Measurements from ENCODE around the gene TRIM8.

TRIM8 gene

GRCh38 chr10:102645741-102646609, 1.7 kb downstream of the TRIM8 start:
- DNase-seq, result peak; percentile 95 to 96
- TF ChIP-seq POLR2A (IDR thresholded peaks at IDR 0.05; ENCODE audit: low read length) (peak; percentile 79), GATA1 (IDR thresholded peaks at IDR 0.05; ENCODE audit: low read depth, low read length) (no peak)

- peak; percentile 43 to 49 for DNase-seq
- TF ChIP-seq POLR2A (IDR thresholded peaks at IDR 0.05; ENCODE audit: low read length) (no peak), GATA1 (IDR thresholded peaks at IDR 0.05; ENCODE audit: low read depth, low read length) (no peak)
These were observed 2.5 kb downstream of the TRIM8 start for GRCh38 chr10:102646610-102647442.

- no peak for TF ChIP-seq GATA1 (IDR thresholded peaks at IDR 0.05; ENCODE audit: low read depth, low read length)
- no peak for TF ChIP-seq POLR2A (IDR thresholded peaks at IDR 0.05; ENCODE audit: low read length)
- DNase-seq, result no peak
These were observed 3.4 kb downstream of the TRIM8 start for GRCh38 chr10:102647443-102648268.

- TF ChIP-seq GATA1 (IDR thresholded peaks at IDR 0.05; ENCODE audit: low read depth, low read length), result no peak
- no peak for TF ChIP-seq POLR2A (IDR thresholded peaks at IDR 0.05; ENCODE audit: low read length)
- DNase-seq, result no peak
These were observed 4.1 kb downstream of the TRIM8 start for GRCh38 chr10:102648269-102648888.

- no peak for TF ChIP-seq GATA1 (IDR thresholded peaks at IDR 0.05; ENCODE audit: low read depth, low read length)
- no peak for TF ChIP-seq POLR2A (IDR thresholded peaks at IDR 0.05; ENCODE audit: low read length)
- peak in 1 of 2 experiments; percentile 25 for DNase-seq
These were observed 4.9 kb downstream of the TRIM8 start for GRCh38 chr10:102648889-102649796.

- no peak for TF ChIP-seq POLR2A (IDR thresholded peaks at IDR 0.05; ENCODE audit: low read length)
- no peak for TF ChIP-seq GATA1 (IDR thresholded peaks at IDR 0.05; ENCODE audit: low read depth, low read length)
- DNase-seq, result no peak
These were observed 5.7 kb downstream of the TRIM8 start for GRCh38 chr10:102649797-102650654.

GRCh38 chr10:102650655-102651454, 6.6 kb downstream of the TRIM8 start:
- DNase-seq, result no peak
- TF ChIP-seq GATA1 (IDR thresholded peaks at IDR 0.05; ENCODE audit: low read depth, low read length) (no peak), POLR2A (IDR thresholded peaks at IDR 0.05; ENCODE audit: low read length) (no peak)

- TF ChIP-seq GATA1 (IDR thresholded peaks at IDR 0.05; ENCODE audit: low read depth, low read length) (no peak), POLR2A (IDR thresholded peaks at IDR 0.05; ENCODE audit: low read length) (no peak)
- no peak for DNase-seq
These were observed 7.3 kb downstream of the TRIM8 start for GRCh38 chr10:102651455-102652169.

- no peak for DNase-seq
These were observed 8.1 kb downstream of the TRIM8 start for GRCh38 chr10:102652170-102652916.

GRCh38 chr10:102653060-102653459, 8.8 kb downstream of the TRIM8 start:
- TF ChIP-seq GATA1 (IDR thresholded peaks at IDR 0.05; ENCODE audit: low read depth, low read length), result no peak
- TF ChIP-seq POLR2A (IDR thresholded peaks at IDR 0.05; ENCODE audit: low read length), result no peak
- DNase-seq, result no peak

More at GRCh38 chr10:102652170-102652916, 8.1 kb downstream of the TRIM8 start:
- TF ChIP-seq GATA1 (IDR thresholded peaks at IDR 0.05; ENCODE audit: low read depth, low read length), result no peak
